Measurements from ENCODE around the gene FZR1.

DNA sequence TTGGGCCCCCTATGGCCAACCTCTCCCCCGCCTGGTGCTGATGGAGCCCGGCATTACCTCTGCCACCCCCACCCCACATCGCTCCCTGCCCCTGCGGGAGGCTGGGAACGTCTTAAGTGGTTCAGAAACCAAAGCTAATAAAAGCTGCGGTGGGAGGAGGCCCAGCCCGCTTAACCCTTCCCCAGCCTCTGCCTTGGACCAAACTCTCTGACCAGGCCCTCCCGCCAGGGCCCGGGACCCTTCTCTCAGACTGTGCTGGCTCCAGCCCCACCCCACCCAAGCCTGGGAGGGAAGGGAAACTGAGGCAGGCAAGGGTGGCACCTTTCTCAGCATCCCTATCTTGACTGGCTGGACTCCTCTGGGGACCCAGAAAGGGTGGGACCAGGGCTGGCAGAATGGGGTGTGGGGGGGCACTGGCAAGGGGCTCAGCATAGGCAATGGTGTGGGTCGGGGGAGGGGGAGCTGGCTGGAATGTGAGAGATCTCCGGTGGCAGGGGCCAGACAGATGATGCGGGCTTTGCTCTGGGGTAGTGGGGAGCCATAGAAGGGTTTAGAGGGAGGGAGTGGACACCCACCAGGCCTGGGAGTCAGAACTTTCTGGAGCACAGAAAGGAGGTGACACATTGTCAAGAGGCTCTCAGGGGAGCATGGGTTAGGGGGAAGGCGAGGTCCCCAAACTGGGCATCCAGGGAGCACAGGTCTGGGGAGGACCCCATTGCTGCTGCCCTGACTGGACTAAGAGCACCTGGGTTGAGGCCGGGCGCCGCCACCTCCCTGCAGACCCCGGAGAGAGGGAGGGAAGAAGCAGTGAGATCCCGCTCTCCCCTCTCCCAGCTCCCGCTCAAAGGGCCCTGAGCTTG lies 47.7 kb upstream of the FZR1 start:
- TF ChIP-seq, protein P1, sequence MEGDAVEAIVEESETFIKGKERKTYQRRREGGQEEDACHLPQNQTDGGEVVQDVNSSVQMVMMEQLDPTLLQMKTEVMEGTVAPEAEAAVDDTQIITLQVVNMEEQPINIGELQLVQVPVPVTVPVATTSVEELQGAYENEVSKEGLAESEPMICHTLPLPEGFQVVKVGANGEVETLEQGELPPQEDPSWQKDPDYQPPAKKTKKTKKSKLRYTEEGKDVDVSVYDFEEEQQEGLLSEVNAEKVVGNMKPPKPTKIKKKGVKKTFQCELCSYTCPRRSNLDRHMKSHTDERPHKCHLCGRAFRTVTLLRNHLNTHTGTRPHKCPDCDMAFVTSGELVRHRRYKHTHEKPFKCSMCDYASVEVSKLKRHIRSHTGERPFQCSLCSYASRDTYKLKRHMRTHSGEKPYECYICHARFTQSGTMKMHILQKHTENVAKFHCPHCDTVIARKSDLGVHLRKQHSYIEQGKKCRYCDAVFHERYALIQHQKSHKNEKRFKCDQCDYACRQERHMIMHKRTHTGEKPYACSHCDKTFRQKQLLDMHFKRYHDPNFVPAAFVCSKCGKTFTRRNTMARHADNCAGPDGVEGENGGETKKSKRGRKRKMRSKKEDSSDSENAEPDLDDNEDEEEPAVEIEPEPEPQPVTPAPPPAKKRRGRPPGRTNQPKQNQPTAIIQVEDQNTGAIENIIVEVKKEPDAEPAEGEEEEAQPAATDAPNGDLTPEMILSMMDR (IDR thresholded peaks at IDR 0.05): no peak
- no peak for TF ChIP-seq ZFX (IDR thresholded peaks at IDR 0.05; ENCODE audit: borderline replicate concordance)
